Measurements from ENCODE around the gene HOXC10.

DNA sequence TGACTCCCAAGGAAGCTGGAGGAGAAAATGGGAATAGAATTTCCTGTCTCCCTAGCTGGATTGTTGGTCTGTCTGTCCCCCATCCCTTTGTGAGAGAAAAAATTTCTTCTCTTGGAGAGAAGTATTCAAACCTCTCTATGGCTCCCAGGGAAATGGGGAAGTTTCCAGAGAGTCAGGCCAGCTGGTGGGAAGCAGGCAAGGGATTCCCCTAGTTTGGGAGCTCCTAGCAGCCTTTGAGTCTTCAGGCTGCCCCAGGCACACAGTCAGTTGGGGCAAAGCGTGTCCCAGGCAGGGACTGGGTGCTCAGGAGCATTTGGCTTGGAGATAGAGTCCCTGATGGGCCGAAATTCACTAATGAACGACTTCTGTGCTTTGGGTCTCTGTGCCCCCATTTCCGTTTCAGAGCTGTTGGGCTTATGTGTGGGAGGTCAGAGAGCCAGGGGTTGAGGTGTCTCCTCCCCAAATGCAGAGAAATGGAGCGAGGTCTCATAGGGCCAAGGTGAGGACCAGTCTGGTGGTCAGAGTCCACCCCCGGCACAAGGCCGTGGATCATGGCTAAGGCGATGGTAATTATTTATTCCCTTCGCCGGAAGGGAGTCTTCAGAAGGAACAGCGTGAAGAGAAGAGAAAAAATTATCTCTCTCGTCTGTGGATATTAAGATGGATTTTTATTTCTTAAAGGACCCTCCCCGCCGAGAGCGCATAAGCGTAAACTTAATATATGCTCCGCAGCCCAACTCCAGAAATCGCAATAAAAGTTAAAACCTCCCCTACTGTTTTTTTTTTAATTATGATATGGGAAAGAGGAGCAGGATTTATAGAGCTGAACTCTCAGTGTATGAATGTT is 8.4 kb downstream of the HOXC10 start:
- TF ChIP-seq, protein P1, sequence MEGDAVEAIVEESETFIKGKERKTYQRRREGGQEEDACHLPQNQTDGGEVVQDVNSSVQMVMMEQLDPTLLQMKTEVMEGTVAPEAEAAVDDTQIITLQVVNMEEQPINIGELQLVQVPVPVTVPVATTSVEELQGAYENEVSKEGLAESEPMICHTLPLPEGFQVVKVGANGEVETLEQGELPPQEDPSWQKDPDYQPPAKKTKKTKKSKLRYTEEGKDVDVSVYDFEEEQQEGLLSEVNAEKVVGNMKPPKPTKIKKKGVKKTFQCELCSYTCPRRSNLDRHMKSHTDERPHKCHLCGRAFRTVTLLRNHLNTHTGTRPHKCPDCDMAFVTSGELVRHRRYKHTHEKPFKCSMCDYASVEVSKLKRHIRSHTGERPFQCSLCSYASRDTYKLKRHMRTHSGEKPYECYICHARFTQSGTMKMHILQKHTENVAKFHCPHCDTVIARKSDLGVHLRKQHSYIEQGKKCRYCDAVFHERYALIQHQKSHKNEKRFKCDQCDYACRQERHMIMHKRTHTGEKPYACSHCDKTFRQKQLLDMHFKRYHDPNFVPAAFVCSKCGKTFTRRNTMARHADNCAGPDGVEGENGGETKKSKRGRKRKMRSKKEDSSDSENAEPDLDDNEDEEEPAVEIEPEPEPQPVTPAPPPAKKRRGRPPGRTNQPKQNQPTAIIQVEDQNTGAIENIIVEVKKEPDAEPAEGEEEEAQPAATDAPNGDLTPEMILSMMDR (IDR thresholded peaks at IDR 0.05; ENCODE audit: low read depth, low read length, poor library complexity, severe bottlenecking), result no peak
- TF ChIP-seq EZH2phosphoT487 (IDR thresholded peaks at IDR 0.05; ENCODE audit: borderline replicate concordance, low read length), result peak; percentile 85; the same call in 1 of the 2 replicates

Measured in DOHH2 (cell line).